HCT116 (cell line): ENCODE data around the gene SULT1A2. TPM values are rescaled to one million over a fixed set of nuclear protein-coding genes. Genes with fewer than 3 reads are reported as not detected.

Experiments
- ATAC-seq: fragments of 200-7000 bp; cut with Tn5 transposase; 2 replicates; pipeline ENCODE4 v1.9.1; 2020; ENCODE audit warnings: mild to moderate bottlenecking, moderate library complexity
- BruUV-seq: library from RNA; stranded (reverse); fragments of 400-500 nt; replicated peaks from 2 replicates; lab custom pipeline; 2021; lab: Mats Ljungman, UMichigan
- CTCF ChIA-PET: fragments of 300-600 bp; sonication (Branson Sonifier 250); formaldehyde crosslinking; loops from one replicate; lab custom pipeline; 2021; ENCODE audit warnings: antibody characterized with exemption; lab: Charles Lee
- POLR2A ChIA-PET: fragments of 300-600, 350-600 bp; sonication (Branson Sonifier 250); formaldehyde crosslinking; loops from one replicate; lab custom pipeline; 2021; ENCODE audit warnings: antibody characterized with exemption; lab: Charles Lee
- RAD21 ChIA-PET, 2 experiments: fragments of 300-600 bp; sonication (Branson Sonifier 250); formaldehyde crosslinking; loops; one replicate each; lab custom pipeline; 2023; ENCODE audit warnings: low total read pairs in 2 of 2; ENCODE audit not compliant: uncharacterized antibody in 2 of 2, unreplicated experiment in 2 of 2, low non-redundant PET in 1 of 2; lab: Charles Lee
- DNase-seq: peaks from one replicate; pipeline ENCODE4 v3.0.0-alpha.2; 2010; ENCODE audit warnings: low read depth, low spot score
- H2AFZ ChIP-seq: fragments of 200-600 bp; shearing (Covaris generic), sonication (generic); 2 replicates; pipeline ENCODE4 v1.6.1; 2017; ENCODE audit warnings: low read depth, mixed run types, mixed read lengths, antibody characterized with exemption, low read length; ENCODE audit not compliant: poor library complexity, severe bottlenecking
- H3K27ac ChIP-seq: 2 replicates; pipeline ENCODE4 v1.5.1; 2012; ENCODE audit warnings: low read depth, low read length
- H3K27me3 ChIP-seq: fragments of 200-600 bp; sonication (generic); 2 replicates; pipeline ENCODE4 v1.6.1; 2016; ENCODE audit warnings: mixed run types, low read length, mixed read lengths; ENCODE audit not compliant: insufficient read depth
- H3K36me3 ChIP-seq, 2 experiments: fragments of 200-500 bp in 1 of 2; fragments of 200-600 bp in 1 of 2; sonication (Bioruptor generic) in 1 of 2; sonication (generic) in 1 of 2; 2 replicates each; pipeline versions ENCODE4 v1.5.1 to v1.6.1; 2014 to 2016; ENCODE audit warnings: low read length in 2 of 2, inconsistent platforms in 1 of 2, mixed read lengths in 1 of 2, mixed run types in 1 of 2; ENCODE audit not compliant: insufficient read depth in 2 of 2, control insufficient read depth in 1 of 2
- H3K4me1 ChIP-seq, 2 experiments: fragments of 200-600 bp in 1 of 2; sonication (generic) in 1 of 2; 2 replicates each; pipeline versions ENCODE4 v1.5.1 to v1.6.1; 2012 to 2017; ENCODE audit warnings: low read length in 2 of 2, inconsistent platforms in 1 of 2, mild to moderate bottlenecking in 1 of 2, mixed read lengths in 1 of 2, mixed run types in 1 of 2, moderate library complexity in 1 of 2; ENCODE audit not compliant: insufficient read depth in 2 of 2, control insufficient read depth in 1 of 2
- H3K4me2 ChIP-seq: fragments of 200-600 bp; sonication (generic); 2 replicates; pipeline ENCODE4 v1.6.1; 2017; ENCODE audit warnings: mixed run types, low read length, mixed read lengths
- H3K4me3 ChIP-seq, 2 experiments: fragments of 200-600 bp in 1 of 2; sonication (generic) in 1 of 2; replicated peaks in 1 of 2; 2 replicates each; pipeline ENCODE4 v1.5.1; 2011 to 2016; ENCODE audit warnings: low read length in 2 of 2, control low read depth in 1 of 2, low read depth in 1 of 2, mild to moderate bottlenecking in 1 of 2, mixed read lengths in 1 of 2, mixed run types in 1 of 2
- H3K79me2 ChIP-seq: fragments of 200-600 bp; sonication (generic); 2 replicates; pipeline ENCODE4 v1.6.1; 2017; ENCODE audit warnings: mild to moderate bottlenecking, mixed run types, low read length, moderate library complexity, mixed read lengths; ENCODE audit not compliant: insufficient read depth
- H3K9ac ChIP-seq: fragments of 200-600 bp; sonication (generic); 2 replicates; pipeline ENCODE4 v1.6.1; 2016; ENCODE audit warnings: low read length, mixed read lengths
- H3K9me2 ChIP-seq: fragments of 200-600 bp; sonication (generic), shearing (Covaris generic); 2 replicates; pipeline ENCODE4 v1.6.1; 2017; ENCODE audit warnings: mixed run types, mild to moderate bottlenecking, moderate library complexity; ENCODE audit not compliant: insufficient read depth
- H3K9me3 ChIP-seq, 2 experiments: fragments of 200-500 bp in 1 of 2; fragments of 200-600 bp in 1 of 2; sonication (Bioruptor generic) in 1 of 2; sonication (generic) in 1 of 2; 2 replicates each; pipeline ENCODE4 v1.6.1; 2014 to 2017; ENCODE audit warnings: low read length in 2 of 2, mixed read lengths in 2 of 2, inconsistent platforms in 1 of 2, low read depth in 1 of 2, mild to moderate bottlenecking in 1 of 2, mixed run types in 1 of 2, moderate library complexity in 1 of 2; ENCODE audit not compliant: control insufficient read depth in 1 of 2, insufficient read depth in 1 of 2
- H4K20me1 ChIP-seq: fragments of 200-600 bp; sonication (generic), shearing (Covaris generic); 2 replicates; pipeline ENCODE4 v1.6.1; 2017; ENCODE audit warnings: mixed run types, mild to moderate bottlenecking, moderate library complexity; ENCODE audit not compliant: insufficient read depth
- ATF3 ChIP-seq: IDR thresholded peaks from 2 replicates; pipeline ENCODE4 v1.6.1; 2012
- CBX3 ChIP-seq: IDR thresholded peaks from 2 replicates; pipeline ENCODE4 v1.6.1; 2012; ENCODE audit warnings: low read depth
- CTCF ChIP-seq, 3 experiments: fragments of 200-600 bp in 1 of 3; sonication (generic) in 1 of 3; IDR thresholded peaks in 2 of 3; conservative IDR thresholded peaks in 1 of 3; 2 replicates each; pipeline ENCODE4 v1.5.1; 2012 to 2017; ENCODE audit warnings: low read depth in 2 of 3, low read length in 2 of 3, antibody characterized with exemption in 1 of 3, borderline replicate concordance in 1 of 3, control low read depth in 1 of 3, mild to moderate bottlenecking in 1 of 3, mixed read lengths in 1 of 3, mixed run types in 1 of 3, moderate library complexity in 1 of 3; ENCODE audit not compliant: insufficient read depth in 1 of 3
- EGR1 ChIP-seq: IDR thresholded peaks from 2 replicates; pipeline ENCODE4 v1.6.1; 2012; ENCODE audit warnings: low read depth
- ELF1 ChIP-seq: IDR thresholded peaks from 2 replicates; pipeline ENCODE4 v1.6.1; 2012; ENCODE audit warnings: low read depth, borderline replicate concordance
- EZH2 ChIP-seq: fragments of 200-600 bp; sonication (generic); IDR thresholded peaks from 2 replicates; pipeline ENCODE4 v1.6.1; 2017; ENCODE audit warnings: antibody characterized with exemption, mixed run types
- EZH2phosphoT487 ChIP-seq: fragments of 200-600 bp; IDR thresholded peaks from 2 replicates; pipeline ENCODE4 v1.6.1; 2018; ENCODE audit warnings: antibody characterized with exemption, borderline replicate concordance
- FOSL1 ChIP-seq: IDR thresholded peaks from 2 replicates; pipeline ENCODE4 v1.6.1; 2012; ENCODE audit warnings: low read depth
- JUND ChIP-seq: IDR thresholded peaks from 2 replicates; pipeline ENCODE4 v1.6.1; 2012
- MAX ChIP-seq: IDR thresholded peaks from 2 replicates; pipeline ENCODE4 v1.6.1; 2012
- POLR2A ChIP-seq: IDR thresholded peaks from 2 replicates; pipeline ENCODE4 v1.7.0; 2011; ENCODE audit warnings: borderline replicate concordance; ENCODE audit not compliant: insufficient read depth, insufficient read length; ENCODE audit errors: extremely low read depth
- RAD21 ChIP-seq: IDR thresholded peaks from 2 replicates; pipeline ENCODE4 v1.6.1; 2012; ENCODE audit warnings: low read depth, mild to moderate bottlenecking
- REST ChIP-seq: IDR thresholded peaks from 2 replicates; pipeline ENCODE4 v1.6.1; 2012; ENCODE audit warnings: low read depth
- SIN3A ChIP-seq: IDR thresholded peaks from 2 replicates; pipeline ENCODE4 v1.6.1; 2012; ENCODE audit warnings: low read depth
- SP1 ChIP-seq: IDR thresholded peaks from 2 replicates; pipeline ENCODE4 v1.6.1; 2012; ENCODE audit warnings: low read depth
- SRF ChIP-seq: IDR thresholded peaks from 2 replicates; pipeline ENCODE4 v1.6.1; 2012; ENCODE audit warnings: low read depth
- TCF7L2 ChIP-seq: IDR thresholded peaks from 2 replicates; pipeline ENCODE4 v1.7.0; 2011; ENCODE audit warnings: borderline replicate concordance, inconsistent platforms; ENCODE audit not compliant: insufficient read depth, insufficient read length; ENCODE audit errors: extremely low read depth
- ZBTB33 ChIP-seq: IDR thresholded peaks from 2 replicates; pipeline ENCODE4 v1.6.1; 2011; ENCODE audit warnings: mild to moderate bottlenecking, low read length, moderate library complexity; ENCODE audit not compliant: insufficient replicate concordance; ENCODE audit errors: extremely low read depth
- ZFX ChIP-seq: fragments of 450-650 bp; IDR thresholded peaks from 2 replicates; pipeline ENCODE4 v1.6.1; 2017
- ZNF274 ChIP-seq: fragments of 200-500 bp; sonication (Bioruptor generic); IDR thresholded peaks from 2 replicates; pipeline ENCODE4 v1.6.1; 2014; ENCODE audit warnings: mild to moderate bottlenecking, low read depth, low read length, inconsistent platforms
- intact Hi-C: fragments of 100-400 bp; cut with micrococcal nuclease; formaldehyde crosslinking; loops from 2 replicates; pipeline ENCODE4 v1.10.0; 2022
- total RNA-seq: library from RNA; stranded (reverse); gene quantifications from one replicate; pipeline ENCODE4 v1.2.1, GENCODE V29; 2021; ENCODE audit not compliant: unreplicated experiment

Gene SULT1A2
- total RNA-seq, 1 experiment from 2014 or later = 1.9 TPM

- ATAC-seq (no peak), DNase-seq (no peak)
- Histone ChIP-seq H3K4me2 (no peak overlapping the region), H3K9me2 (no peaks in the 10 kb centered on the region), H4K20me1 (no peaks in the 10 kb centered on the region), H3K9ac (no peak overlapping the region), H3K4me1 (no peaks in the 10 kb centered on the region), H3K9me3 (peaks cover 2 to 4% of the 10 kb centered on the region in 2 experiments; a peak in 2 of 4 replicates), H3K79me2 (no peaks in the 10 kb centered on the region), H3K27ac (no peak overlapping the region), H2AFZ (no peak overlapping the region), H3K36me3 (no peaks in the 10 kb centered on the region; a peak in 1 of 4 replicates), H3K27me3 (no peaks in the 10 kb centered on the region), H3K4me3 (no peak overlapping the region)
- TF ChIP-seq CTCF (IDR thresholded peaks at IDR 0.05 in 2 of 3, conservative IDR thresholded peaks at IDR 0.05 in 1 of 3; ENCODE audit: borderline replicate concordance in 1 of 3, insufficient read depth in 1 of 3, low read depth in 2 of 3, low read length in 2 of 3) (no peak), TCF7L2 (no peak), EZH2 (no peak), SRF (no peak), EGR1 (no peak), REST (no peak), FOSL1 (no peak), ZNF274 (no peak), EZH2phosphoT487 (no peak), ELF1 (no peak), CBX3 (no peak), ZBTB33 (no peak), POLR2A (no peak), ATF3 (no peak), SIN3A (no peak), ZFX (no peak), MAX (no peak), JUND (no peak), SP1 (no peak), RAD21 (no peak)
- intact Hi-C loops = no loop called here
- RAD21 ChIA-PET = no interaction called here
- POLR2A ChIA-PET = no interaction called here
- BruUV-seq = no TSS peak
- CTCF ChIA-PET = no interaction called here
These were observed 34.7 kb downstream of the SULT1A2 start for GRCh38 chr16:28562199-28562598.
